HG03342 (cell line): ENCODE measurements around the gene OR13J1.

Experiments used
- ATAC-seq: cut with Tn5 transposase; IDR thresholded peaks from one replicate; pipeline ENCODE4 v1.9.1; 2021; ENCODE audit warnings: mild to moderate bottlenecking, moderate library complexity; ENCODE audit not compliant: unreplicated experiment

The OR13J1 gene

DNA sequence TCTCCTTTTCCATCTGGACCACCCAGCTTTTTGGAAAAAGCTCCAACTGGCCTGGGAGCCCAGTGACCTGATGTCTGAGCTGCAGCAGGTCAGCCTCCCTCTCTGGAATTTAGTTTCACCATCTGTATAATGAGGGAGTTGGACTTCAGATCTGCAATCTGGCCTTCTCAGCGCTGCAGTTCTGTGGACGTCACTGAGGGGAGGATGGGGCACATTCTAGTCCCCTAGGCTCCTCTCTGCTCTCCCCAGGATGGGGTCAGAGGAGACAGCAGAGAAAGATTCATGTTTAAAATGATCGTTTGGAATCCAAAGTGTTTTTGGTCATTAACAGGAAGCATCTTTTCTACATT lies 10.2 kb downstream of the OR13J1 start:
- no peak for ATAC-seq

DNA sequence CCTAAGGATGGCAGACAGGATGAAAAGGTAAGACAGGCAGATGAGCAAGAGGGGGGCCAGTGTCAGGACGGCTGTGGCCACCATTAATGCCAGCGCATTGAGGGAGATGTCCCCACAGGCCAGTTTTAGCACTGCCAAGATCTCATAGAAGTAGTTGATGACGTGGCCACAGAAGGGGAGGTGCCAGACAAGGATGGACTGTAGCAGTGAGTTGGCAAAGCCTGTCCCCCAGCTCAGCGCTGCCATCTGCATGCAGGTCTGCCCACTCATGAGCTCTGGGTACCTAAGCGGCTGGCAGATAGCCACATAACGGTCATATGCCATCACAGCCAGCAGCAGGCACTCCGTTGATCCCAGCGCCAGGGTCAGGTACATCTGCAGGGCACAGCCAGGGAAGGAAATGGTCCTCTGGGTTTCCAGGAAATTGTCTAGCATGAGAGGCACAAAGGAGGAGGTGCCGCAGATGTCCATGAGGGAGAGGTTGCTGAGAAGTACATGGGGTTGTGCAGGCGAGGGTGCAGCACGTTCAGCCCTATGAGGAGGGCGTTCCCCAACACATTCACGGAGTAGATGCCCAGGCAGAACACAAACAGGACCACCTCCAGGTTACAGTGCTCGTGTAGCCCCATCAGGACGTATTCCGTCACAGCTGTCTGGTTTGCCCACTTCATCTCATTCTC lies 10.8 kb downstream of the OR13J1 start:
- ATAC-seq: no peak

DNA sequence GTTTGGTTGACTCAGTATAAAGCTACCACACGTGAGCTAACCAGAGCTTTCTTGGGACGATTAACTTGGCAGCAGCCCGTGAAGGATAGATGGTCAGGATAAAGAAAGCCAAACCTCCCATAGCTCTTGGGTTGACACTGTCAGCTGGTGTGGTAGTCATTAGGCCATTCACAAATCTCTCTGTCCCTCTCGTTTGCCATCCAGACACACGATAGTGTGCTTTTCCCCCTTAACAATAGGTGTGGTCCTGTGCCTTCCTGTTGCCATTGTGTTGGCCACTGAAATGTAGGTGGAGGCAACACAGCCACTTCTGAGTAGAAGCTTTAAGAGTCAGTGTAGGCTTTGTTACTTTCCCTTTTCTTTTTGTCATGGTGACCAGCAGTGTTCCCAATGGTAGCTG lies 11.7 kb downstream of the OR13J1 start:
- ATAC-seq: no peak

DNA sequence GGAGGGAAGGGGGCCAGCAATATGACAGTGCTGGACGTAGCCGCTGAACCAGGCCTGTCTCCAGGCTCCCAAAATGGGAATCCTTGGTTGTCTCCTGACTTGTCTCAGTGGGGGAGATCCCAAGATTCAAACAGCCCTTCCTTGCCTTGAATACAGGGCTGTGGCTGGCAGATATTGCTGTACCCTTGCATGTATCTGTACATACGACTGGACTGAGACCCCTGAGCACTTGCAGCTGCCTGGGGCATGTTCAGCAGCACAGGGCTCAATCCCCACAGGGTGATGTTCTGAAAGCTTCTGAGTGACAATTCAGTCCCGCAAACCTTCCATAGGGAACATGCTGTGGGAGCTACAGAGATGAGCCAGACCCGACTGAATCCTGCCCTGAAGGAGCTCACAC lies 13.3 kb downstream of the OR13J1 start:
- ATAC-seq: no peak

DNA sequence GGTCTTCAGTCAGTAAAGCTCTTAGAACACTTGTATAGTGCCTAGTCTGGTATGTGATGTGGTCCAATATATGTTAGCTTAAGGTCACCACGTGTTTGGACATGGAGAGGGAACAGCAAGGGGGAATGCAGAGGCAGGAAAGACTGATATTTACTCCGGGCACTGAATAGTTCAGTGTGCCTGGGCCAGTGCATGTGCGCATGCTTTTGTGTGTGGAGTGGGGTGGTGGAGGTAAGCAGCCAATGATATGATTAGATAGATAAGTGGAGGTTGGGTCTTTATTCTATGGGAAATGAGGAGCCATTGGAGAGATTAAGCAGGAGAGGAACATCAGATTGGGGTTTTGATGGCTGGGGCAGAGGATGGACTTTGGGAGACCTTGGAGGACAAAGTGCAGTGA lies 14.0 kb downstream of the OR13J1 start:
- no peak for ATAC-seq

DNA sequence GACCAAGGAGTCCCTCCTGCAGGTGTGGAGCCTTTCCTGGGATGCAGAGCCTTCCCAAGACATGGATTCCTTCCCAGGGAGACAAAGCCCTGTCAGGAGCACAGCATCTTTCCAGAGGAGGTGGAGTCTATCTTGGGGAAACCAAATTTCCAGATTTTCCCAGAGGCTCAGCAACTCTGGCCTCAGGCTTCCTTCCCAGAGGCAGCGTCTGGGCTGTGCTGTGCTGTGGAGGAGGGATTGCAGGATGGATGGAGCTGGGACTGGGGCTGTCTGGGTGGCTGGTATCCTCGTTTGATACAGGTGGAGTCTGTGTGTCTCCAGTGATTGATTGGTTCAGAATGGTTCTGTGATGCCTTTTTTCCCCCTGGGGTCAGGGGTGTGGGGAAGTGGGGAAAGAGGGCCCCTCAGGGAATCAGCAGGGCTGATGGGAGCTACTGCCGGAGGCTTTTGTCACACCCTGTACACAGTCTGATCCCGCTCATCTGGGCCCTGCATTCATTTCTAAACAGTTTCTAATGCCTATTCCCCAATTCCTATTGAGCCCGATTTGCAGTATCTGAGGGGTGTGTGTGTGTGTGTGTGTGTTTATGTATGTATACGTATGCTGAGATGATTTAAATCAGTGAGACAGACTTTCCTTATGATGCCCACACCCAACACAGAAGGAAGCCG lies 16.0 kb downstream of the OR13J1 start:
- ATAC-seq: no peak

DNA sequence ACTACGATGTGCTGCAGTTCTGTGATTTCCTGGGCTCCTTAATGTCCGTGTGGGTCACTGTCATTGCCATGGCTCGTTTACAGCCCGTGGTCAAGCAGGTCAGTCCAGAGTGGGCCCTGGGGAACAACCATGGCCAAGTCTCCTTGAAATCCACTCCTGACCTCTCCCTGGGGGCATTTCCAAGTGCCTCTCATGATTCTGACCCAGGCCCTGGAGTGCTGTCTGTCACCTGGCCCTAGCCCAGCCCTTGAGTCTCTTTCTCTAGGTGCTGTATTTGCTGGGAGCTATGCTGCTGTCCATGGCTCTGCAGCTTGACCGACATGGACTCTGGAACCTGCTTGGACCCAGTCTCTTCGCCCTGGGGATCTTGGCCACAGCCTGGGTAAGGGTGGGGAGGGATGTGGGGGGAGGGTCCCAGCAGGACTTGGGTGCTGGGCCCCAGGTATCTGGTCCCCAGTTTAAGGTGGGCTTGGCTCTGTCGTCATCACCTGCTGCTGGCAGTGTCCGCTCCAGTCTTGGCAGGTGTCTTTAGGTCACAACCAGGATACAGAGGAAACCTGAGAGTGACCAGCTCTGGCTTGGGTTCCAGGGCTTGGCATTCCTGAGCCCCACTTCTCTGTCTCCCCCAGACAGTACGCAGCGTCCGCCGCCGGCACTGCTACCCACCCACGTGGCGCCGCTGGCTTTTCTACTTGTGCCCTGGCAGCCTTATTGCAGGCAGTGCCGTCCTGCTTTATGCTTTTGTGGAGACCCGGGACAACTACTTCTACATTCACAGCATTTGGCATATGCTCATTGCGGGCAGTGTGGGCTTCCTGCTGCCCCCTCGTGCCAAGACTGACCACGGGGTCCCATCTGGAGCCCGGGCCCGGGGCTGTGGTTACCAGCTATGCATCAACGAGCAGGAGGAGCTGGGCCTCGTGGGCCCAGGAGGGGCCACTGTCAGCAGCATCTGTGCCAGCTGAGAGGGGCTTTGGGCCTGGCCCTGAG lies 17.0 kb downstream of the OR13J1 start:
- no peak for ATAC-seq

DNA sequence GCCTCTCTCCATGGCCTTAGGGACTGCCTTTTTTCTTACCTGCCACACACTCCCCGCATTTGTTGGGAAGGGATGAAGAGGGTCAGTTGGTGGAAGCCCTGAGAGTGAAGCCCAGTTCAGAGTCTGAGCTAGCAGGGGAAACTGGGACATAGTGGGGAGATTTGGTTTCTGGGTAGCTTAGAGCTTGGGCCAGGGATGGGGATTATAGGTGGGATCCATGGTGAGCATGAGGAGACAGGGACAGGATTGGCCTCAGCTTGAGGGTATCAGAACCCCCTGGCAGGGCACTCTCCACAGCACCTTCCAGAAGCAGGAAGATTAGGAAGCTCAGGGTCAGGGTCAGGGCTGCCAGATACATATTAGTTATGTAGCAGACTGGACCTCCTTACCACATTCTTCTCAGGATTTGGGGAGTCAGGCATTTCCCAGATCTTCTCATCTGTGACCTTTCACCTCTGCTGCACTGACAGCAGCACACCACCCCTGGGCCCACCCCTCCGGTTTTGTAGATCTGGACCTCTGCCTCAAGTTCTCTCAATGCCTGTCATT lies 17.9 kb downstream of the OR13J1 start:
- ATAC-seq: no peak

DNA sequence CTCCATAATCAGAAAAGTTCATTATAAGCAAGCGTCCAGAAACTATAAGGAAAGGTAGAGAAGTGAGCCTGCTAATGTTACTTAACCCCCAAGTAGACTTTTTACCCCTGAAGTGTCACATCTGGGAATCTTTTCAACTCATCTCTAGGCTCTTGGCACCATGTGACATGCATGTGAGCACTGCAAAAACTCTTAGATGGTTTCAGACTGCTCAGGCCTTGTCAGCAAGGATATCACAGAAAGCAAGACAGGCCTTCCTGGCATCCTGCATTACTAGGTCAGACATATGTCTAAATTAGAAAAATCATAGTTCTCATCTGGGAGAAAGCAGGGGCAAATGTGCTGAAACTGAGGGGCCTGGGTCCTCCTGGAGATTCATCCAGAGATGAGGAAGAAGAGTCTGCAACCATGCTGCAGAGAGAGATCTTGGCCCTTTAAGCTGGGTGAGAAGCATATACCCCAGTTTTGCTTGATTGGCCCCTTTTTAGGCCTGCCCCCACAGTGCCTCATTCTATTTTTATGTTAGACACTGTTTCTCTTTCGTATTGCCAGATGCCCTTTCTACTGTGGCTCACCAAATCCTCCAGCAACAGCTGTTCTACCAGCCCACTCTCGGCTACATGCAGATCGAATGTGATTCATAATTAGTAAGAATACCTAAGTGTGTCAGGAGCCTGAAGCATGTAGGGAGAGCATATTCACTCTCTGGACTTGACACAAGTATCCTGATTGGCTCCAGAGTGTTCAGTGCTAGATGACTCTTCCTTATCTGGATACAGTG lies 22.2 kb downstream of the OR13J1 start:
- ATAC-seq: peak; percentile 92

DNA sequence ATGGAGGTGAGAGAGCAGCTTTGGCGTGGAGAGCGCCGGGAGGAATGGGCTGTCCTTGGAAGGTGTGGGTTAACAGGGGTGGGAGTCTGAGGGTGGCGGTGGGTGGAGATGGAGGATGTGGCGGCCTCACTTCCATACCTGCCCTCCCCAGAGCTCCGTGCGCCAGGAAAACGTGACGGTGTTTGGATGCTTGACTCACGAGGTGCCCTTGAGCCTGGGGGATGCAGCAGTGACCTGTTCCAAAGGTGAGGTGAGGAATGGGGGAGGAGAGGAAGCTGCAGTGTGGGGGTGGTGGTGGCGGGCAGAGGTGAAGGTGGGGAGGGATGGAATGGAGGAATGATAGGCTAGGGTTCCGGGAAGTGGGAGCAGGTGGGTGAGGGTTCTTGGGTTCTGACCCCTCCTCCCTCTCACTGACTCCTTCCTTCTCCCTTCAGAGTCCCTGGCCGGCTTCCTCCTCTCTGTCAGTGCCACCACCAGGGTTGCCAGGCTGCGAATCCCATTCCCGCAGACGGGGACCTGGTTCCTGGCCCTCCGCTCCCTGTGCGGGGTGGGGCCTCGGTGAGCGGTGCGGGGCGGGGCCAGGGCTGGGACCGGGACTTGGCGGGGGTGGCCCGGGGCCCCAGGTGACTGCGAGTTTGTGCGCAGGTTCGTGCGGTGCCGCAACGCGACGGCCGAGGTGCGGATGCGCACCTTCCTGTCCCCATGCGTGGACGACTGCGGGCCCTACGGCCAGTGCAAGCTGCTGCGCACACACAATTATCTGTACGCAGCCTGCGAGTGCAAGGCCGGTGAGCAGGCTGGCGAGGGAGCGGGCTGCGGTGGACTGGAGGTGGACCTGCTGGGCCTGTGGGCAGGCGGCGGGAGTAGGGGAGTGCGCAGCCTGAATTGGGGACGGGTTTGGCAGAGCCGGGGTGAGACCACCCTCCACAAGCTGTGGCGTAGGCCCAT lies 24.1 kb downstream of the OR13J1 start:
- ATAC-seq: no peak

DNA sequence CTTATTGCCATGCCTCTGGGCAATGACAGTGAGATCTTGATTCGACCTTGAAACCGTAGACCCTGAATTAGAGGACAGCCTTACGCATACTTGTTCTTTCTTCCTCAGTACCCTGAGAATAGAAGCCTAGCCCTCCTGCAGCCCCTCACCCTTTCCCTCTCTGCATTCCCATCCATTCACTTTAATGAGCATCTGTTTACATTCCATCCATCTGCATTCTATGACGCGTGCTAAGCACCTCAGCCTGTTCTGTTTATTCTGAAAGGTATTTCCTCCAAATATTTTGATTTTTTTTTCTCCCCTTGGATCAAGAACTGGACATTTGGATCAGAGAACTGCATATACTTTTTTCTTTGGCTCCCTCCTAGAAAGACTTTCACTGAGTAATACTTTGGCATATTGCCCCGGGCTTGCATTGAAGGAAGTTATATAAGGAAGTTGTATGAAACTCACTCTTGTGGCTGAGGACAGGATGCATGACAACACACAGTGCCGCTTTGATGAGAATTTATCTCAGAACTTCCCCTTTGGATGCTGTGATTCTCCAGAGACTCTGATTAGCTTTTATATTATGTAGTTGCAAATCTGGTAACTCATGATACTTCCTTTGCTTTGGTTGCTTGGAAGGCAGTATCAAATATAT lies 25.5 kb downstream of the OR13J1 start:
- no peak for ATAC-seq

DNA sequence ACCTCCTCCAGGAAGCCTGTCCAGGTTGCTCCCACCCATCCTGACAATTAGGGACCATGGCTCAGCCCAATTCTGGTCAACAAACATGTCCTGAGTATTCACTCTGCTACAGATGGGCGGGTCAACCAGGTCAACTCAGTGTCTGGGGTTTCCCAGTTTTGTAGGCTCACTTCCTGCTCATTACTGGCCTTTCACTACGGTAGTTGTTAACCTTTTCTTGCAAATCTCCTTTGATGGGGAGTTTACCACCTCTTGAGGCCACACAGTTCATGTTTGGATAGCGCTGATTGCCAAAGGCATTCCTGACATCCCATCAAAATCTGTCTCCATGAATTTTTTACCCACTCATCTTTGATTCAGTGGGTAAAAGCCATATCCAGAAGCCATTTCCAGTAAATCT lies 27.4 kb downstream of the OR13J1 start:
- peak; percentile 70 for ATAC-seq

DNA sequence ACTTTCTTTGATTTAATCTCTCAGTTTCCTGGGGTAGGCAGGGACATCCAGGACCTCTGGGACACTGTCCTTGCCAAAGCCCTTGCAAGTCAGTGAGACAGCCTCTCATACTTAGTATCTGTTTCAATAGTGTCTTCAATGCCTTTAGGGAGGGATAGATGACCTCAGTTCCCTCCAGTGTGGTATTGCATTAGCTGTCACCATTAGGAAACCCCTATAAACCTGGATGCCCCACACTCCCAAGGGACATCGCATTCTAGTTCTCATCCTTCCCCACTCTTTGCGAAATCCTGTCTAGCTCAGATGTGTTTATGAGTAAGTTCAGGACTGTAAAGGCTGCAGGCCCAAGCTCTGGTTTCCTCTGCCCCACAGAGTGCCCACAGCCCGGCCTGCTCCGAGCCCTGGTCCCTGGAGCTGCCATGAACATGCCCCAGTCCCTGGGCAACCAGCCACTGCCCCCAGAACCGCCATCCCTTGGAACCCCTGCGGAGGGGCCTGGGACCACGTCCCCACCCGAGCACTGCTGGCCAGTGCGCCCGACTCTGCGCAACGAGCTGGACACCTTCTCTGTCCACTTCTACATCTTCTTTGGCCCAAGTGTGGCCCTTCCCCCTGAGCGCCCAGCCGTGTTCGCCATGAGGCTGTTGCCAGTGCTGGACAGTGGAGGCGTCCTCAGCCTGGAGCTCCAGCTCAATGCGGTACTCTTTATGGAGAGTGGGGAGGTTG lies 28.0 kb downstream of the OR13J1 start:
- no peak for ATAC-seq

DNA sequence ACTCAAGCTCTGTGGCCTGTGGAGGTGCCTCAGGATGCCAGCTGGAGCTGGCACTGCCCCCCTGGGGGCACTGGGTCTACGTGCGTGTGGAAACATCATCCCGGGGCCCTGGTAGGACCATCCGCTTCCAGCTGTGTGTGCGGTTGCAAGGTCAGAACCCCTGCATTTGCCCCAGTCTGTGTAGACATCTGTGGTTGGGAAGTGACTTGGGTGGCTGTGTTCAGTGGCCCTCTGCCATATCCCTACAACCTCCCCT lies 28.6 kb downstream of the OR13J1 start:
- no peak for ATAC-seq

DNA sequence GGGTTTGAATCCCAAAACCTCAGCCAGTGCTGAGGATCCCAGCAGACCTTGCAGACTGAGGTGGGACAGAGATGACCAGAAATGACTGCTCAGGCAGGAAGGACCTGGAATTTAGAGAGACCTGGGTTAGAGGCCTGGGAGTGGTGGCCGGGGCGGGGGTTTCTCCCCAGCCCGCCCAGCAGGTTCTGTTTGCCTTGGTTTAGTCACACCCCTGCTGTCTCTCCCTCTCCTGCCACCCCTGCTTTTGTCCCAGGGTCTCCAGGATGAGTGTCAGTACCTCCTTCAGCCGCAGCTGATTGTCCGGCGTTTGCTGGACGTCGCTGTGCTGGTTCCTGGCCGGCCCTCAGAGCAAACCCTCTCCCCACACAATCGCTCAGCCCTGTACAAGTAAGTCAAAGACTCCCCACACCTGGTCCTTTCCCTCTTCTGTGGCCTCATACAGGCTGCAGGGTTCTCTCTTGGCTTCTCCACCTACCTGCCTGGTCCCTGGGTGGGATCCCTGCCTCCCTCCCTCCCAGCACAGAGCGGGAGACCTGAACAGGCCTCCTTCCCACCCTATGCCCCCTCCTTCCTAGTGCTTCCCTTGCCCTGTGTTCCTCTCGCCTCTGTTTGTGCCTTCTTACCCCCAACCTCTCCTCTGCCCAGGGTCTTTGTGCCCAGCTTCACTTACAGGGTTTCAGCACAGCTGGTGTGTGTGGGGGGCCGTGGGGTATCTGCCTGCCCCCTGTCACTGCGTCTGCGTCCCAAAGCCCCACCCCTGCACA lies 29.1 kb downstream of the OR13J1 start:
- no peak for ATAC-seq

DNA sequence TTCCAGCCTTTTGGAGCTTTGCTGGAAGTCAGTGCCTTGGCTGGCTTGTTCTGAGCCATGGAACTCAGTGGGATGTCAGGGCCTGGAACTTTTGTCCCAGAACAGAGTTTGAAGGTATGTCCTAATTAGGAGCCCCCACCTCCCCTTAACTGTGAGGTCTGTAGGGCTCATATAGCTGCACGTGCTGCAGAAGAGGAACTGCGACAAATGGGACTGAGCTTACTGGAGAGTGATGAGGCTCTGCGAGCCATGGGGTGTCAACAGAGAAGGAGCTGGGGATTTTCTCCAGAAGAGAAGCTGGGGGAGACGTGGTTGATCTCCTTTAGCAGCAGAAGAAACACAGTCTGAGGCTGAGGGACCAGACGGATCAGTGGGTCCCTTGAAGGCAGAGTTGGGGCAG lies 30.3 kb downstream of the OR13J1 start:
- no peak for ATAC-seq

DNA sequence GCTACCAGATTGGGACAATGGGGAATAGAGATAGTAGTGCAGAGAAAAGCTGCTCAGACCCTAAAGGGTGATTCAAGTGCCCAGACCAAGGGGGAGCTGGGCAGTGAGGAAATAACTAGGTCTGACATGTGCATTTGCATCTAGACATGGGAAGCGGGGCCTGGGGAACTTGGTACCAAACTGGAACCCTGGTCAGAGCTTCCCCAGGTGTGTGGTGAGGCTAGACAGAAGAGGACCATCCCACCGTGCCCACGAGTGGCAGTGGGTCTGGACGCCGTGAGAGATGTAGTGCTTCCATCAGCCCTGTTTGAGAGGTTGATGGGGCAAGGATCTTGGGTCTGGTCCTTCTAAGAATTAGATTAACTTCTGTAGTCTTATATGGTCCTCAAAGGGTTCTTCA lies 33.6 kb downstream of the OR13J1 start:
- ATAC-seq: no peak

DNA sequence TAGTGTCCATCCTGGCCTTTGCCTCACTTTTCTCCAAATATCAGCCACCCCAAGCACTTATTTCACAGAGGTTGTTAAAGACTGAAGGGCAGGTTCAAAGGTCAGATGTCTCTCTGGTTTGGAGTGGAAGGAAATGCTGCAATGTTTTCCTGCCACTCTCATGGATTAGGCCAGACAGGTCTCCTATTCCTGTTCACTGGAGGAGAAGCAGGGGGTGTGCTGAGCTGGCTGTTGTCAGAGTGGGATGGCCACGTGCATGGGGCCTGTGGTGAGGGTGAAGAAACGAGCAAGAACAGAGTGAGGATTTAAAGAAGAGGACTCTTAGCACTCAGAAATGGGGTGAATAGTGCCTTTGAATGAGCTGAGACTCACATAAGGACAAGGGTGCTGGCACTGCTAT lies 34.4 kb downstream of the OR13J1 start:
- ATAC-seq: no peak
